Heart right ventricle (tissue), 16 donors: ENCODE data around the gene CCS. TPM values are rescaled to one million over a fixed set of nuclear protein-coding genes. Genes with fewer than 3 reads are reported as not detected.

Experiments used
- ATAC-seq, 8 donors: fragments of 200-7000 bp; cut with Tn5 transposase; one replicate each; pipeline ENCODE4 v1.9.1; 2020; ENCODE audit warnings: mild to moderate bottlenecking in 8 of 8, moderate library complexity in 8 of 8, moderate number of reproducible peaks in 1 of 8
- DNase-seq, 2 donors: peaks; one replicate each; pipeline ENCODE4 v3.0.0-alpha.2; 2020
- H3K27ac ChIP-seq, 10 donors: fragments of 200-600 bp; sonication (generic) in 2 of 10; one replicate each; pipeline versions ENCODE4 v1.5.0 to v1.8.0; 2020 to 2022; ENCODE audit warnings: mild to moderate bottlenecking in 3 of 10
- H3K27me3 ChIP-seq, 7 donors: fragments of 200-600 bp; one replicate each; pipeline ENCODE4 v1.8.0; 2021 to 2022; ENCODE audit warnings: mild to moderate bottlenecking in 2 of 7
- H3K36me3 ChIP-seq, 9 donors: fragments of 200-600 bp; sonication (generic) in 1 of 9; one replicate each; pipeline versions ENCODE4 v1.5.0 to v1.8.0; 2020 to 2022; ENCODE audit warnings: mild to moderate bottlenecking in 2 of 9
- H3K4me1 ChIP-seq, 9 donors: fragments of 200-600 bp; sonication (generic) in 1 of 9; one replicate each; pipeline versions ENCODE4 v1.5.0 to v1.8.0; 2020 to 2022; ENCODE audit warnings: mild to moderate bottlenecking in 4 of 9
- H3K4me3 ChIP-seq, 10 donors: fragments of 200-600 bp; sonication (generic) in 2 of 10; one replicate each; pipeline versions ENCODE4 v1.5.0 to v1.8.0; 2020 to 2022; ENCODE audit warnings: mild to moderate bottlenecking in 7 of 10, moderate library complexity in 2 of 10
- H3K9me3 ChIP-seq, 11 donors: fragments of 200-600 bp in 10 of 11; sonication (generic) in 2 of 11; one replicate each; pipeline versions ENCODE4 v1.5.0 to v1.8.0; 2013 to 2022; ENCODE audit warnings: mild to moderate bottlenecking in 2 of 11, control low read depth in 1 of 11, moderate library complexity in 1 of 11
- CTCF ChIP-seq, 9 donors: fragments of 200-600 bp; sonication (generic) in 2 of 9; IDR thresholded peaks; one replicate each; pipeline versions ENCODE4 v1.5.0 to v1.8.0; 2021 to 2022; ENCODE audit warnings: antibody characterized with exemption in 9 of 9, mild to moderate bottlenecking in 5 of 9, moderate library complexity in 1 of 9
- WGBS, 2 donors: extraction: QIAGEN DNeasy Blood & Tissue Kit; methylation state at CpG; one replicate each; pipeline ENCODE4 v1.1.7; 2013; ENCODE audit warnings: inconsistent platforms in 1 of 2; 5-methylcytosine and 5-hydroxymethylcytosine counted together
- intact Hi-C, 10 donors: fragments of 100-400 bp; cut with DNase I; formaldehyde crosslinking; loops; one replicate each; pipeline versions ENCODE4 v1.11.1 to v1.14.2; 2022
- polyA plus RNA-seq, 2 donors: library from polyadenylated mRNA; stranded (reverse); fragments of 200-250 nt; gene quantifications; one replicate each; pipeline ENCODE4 v1.2.3, GENCODE V29; 2013
- total RNA-seq, 10 donors: library from RNA; stranded (reverse); fragmentation: NEBNext Ultra II Directional in 3 of 10; extraction: Animal tissue kit (Norgen Biotek cat#: 25700) in 3 of 10; gene quantifications; one replicate each; pipeline versions ENCODE4 v1.2.1 to v1.2.4, GENCODE V29; 2021 to 2023
- donor health status: Arrhythmogenic right ventricular cardiomyopathy.
- donor health status: ischemic (EF 13 %, LVEDD 7.1; RV severe dilation, severe dysfunction).
- donor health status: healthy with polysubstance abuse.
- donor health status: DM: no; HTN: yes; CAD: no.
- donor health status: DM: no; HTN: no; CAD: no.
- donor health status: ischemic (EF 25% LVEDD 6.9; RV normal size, moderate dysfunction).
- donor health status: ischemic (EF 25% LVEDD 5.7; RV mildly dilated, moderate dysfunction).
- donor health status: healthy.
- donor health status: DM: yes; HTN: yes; CAD: no.
- donor health status: Ischemic cardiomyopathy.
- donor health status: ischemic (EF 35%, LVEDD 5.7; RV mildly dilated, moderate dysfunction).
- donor health status: nonischemic (EF 11% LVEDD 7.7; RV severe dilation, severe dysfunction).
- donor health status: DM: yes; HTN: yes; CAD: no.
- donor health status: PGD.
- donor health status: ischemic (EF 29% LVEDD 5.4; RV normal size, mild dysfunction).
- donor health status: nonischemic (EF 23%, LVEDD 6.1; RV moderate dilation, normal function).

CCS gene
- total and polyA plus RNA-seq, 12 donors = 15.9 to 73.6 (median 21.0) TPM

DNA sequence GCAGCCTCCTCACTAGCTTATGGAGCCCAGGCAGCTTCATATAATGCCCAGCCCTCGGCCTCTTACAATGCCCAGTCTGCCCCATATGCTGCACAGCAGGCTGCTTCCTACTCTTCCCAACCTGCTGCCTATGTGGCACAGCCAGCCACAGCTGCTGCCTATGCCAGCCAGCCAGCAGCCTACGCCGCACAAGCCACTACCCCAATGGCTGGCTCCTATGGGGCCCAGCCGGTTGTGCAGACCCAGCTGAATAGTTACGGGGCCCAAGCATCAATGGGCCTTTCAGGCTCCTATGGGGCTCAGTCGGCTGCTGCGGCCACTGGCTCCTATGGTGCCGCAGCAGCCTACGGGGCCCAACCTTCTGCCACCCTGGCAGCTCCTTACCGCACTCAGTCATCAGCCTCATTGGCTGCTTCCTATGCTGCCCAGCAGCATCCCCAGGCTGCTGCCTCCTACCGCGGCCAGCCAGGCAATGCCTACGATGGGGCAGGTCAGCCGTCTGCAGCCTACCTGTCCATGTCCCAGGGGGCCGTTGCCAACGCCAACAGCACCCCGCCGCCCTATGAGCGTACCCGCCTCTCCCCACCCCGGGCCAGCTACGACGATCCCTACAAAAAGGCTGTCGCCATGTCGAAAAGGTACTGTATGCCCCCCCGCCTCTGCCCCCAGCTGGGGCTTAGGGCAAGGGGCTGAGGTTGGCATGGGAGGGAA is 32.2 kb downstream of the CCS start:
- no peak overlapping the region for H3K27ac ChIP-seq
- whole genome bisulfite sequencing, 2 donors = 93% methylated on average over 26 of the region's 26 CpGs
- no peaks in the 10 kb centered on the region for H3K27me3 ChIP-seq
- H3K9me3 ChIP-seq = no peaks in the 10 kb centered on the region
- peaks cover 22 to 62% (median 49%) of the 10 kb centered on the region in 9 donors for H3K4me1 ChIP-seq
- no peak for DNase-seq
- peaks cover 0 to 99% (median 60%) of the 10 kb centered on the region in 9 donors for H3K36me3 ChIP-seq
- no peak for TF ChIP-seq CTCF (IDR thresholded peaks at IDR 0.05)
- H3K4me3 ChIP-seq = no peak overlapping the region
- peak in 1 of 8 donors; percentile 40 for ATAC-seq
- intact Hi-C loops = no loop called here

GRCh38 chr11:66625752-66626149 is 32.8 kb downstream of the CCS start:
- no peak overlapping the region for H3K4me3 ChIP-seq
- H3K4me1 ChIP-seq = peaks cover 22 to 56% (median 44%) of the 10 kb centered on the region in 9 donors
- DNase-seq = no peak
- ATAC-seq = no peak
- intact Hi-C loops = no loop called here
- H3K36me3 ChIP-seq = peaks cover 0 to 100% (median 60%) of the 10 kb centered on the region in 9 donors
- no peak for TF ChIP-seq CTCF (IDR thresholded peaks at IDR 0.05)
- H3K9me3 ChIP-seq = no peaks in the 10 kb centered on the region
- no peaks in the 10 kb centered on the region for H3K27me3 ChIP-seq
- 91 to 92% methylated on average over 9 of the region's 9 CpGs for WGBS, 2 donors
- no peak overlapping the region for H3K27ac ChIP-seq

GRCh38 chr11:66626382-66626781 is 33.4 kb downstream of the CCS start:
- Histone ChIP-seq H3K9me3 (no peaks in the 10 kb centered on the region), H3K4me1 (peaks cover 22 to 50% (median 38%) of the 10 kb centered on the region in 9 donors), H3K27me3 (no peaks in the 10 kb centered on the region), H3K36me3 (peaks cover 0 to 100% (median 60%) of the 10 kb centered on the region in 9 donors), H3K27ac (no peak overlapping the region), H3K4me3 (no peak overlapping the region)
- intact Hi-C loops = no loop called here
- ATAC-seq (no peak), DNase-seq (no peak)
- TF ChIP-seq CTCF (IDR thresholded peaks at IDR 0.05) = no peak
- 96 to 97% methylated on average over 25 of the region's 25 CpGs for WGBS, 2 donors

GRCh38 chr11:66626926-66627325 is 33.9 kb downstream of the CCS start:
- no peak for TF ChIP-seq CTCF (IDR thresholded peaks at IDR 0.05)
- no peak overlapping the region for H3K4me3 ChIP-seq
- DNase-seq = no peak
- WGBS, 2 donors = 88% methylated on average over 7 of the region's 7 CpGs
- ATAC-seq = peak in 2 of 8 donors; percentile 27 to 37
- H3K9me3 ChIP-seq = no peaks in the 10 kb centered on the region
- intact Hi-C loops = no loop called here
- H3K36me3 ChIP-seq = peaks cover 0 to 100% (median 60%) of the 10 kb centered on the region in 9 donors
- peaks cover 20 to 45% (median 35%) of the 10 kb centered on the region in 9 donors for H3K4me1 ChIP-seq
- H3K27ac ChIP-seq = no peak overlapping the region
- H3K27me3 ChIP-seq = no peaks in the 10 kb centered on the region
